Measurements from ENCODE around the gene MATN1. TPM values are rescaled to one million over a fixed set of nuclear protein-coding genes. Genes with fewer than 3 reads are reported as not detected.

MATN1 gene
- total and polyA plus RNA-seq, 5 donors from 2014 or later, result 1.9 TPM; not detected in 4

DNA sequence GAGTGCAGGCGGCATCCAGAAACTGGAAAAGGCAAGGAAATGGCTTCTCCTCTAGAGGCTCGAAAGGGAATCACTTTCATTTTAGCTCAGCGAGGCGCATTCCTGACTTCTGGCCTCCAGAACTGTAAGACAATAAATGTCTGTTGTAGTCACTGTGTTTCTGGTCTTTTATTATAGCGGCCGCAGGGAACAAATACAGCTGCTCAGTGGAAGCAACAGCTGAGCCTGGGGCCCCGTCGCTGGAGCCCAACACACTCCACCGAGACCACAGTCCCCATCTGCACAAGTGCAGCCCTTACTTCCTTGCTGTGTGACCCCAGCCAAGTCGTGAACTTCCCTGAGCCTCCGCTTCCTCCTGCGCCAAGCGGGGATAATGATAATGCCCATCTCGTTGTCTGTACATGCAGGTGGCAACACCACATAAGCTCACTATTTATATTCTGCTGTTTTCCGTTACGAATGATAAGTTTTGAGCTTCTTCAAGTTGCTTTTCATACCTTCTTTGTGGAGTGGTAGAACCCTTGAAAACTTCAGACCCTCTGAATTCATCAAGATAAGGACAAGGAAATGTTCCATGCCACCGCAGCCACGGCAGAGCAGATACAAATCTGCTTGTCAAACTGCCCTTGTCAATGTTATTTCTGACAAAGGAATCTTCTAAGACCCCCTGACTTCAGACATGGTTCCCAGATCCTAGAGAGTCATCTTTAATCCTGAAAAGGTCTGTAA is 37.4 kb upstream of the MATN1 start:
- ATAC-seq (ENCODE audit: low read depth in 2 of 2) (no peak), DNase-seq (no peak)
- Mint-ChIP-seq H3K36me3 (no peaks in the 10 kb centered on the region), H3K9me3 (no peaks in the 10 kb centered on the region), H3K4me3 (peak overlapping the region; percentile 89 to 99 (median 96)), H3K27me3 (no peaks in the 10 kb centered on the region), H3K4me1 (peaks cover 28 to 71% (median 40%) of the 10 kb centered on the region in 4 donors), H3K27ac (peak overlapping the region; percentile 93 to 97 (median 97))
- H3K9me3 ChIP-seq (ENCODE audit: control insufficient read depth in 2 of 2, low read length in 2 of 2), result no peaks in the 10 kb centered on the region
- no peaks in the 10 kb centered on the region for H3K27me3 ChIP-seq (ENCODE audit: control insufficient read depth, insufficient read depth, low read length)
- no peaks in the 10 kb centered on the region for H3K36me3 ChIP-seq (ENCODE audit: control insufficient read depth, insufficient read depth, low read length)
- H3K4me1 ChIP-seq (ENCODE audit: control insufficient read depth, insufficient read depth, low read length, poor library complexity, severe bottlenecking), result peaks cover 74% of the 10 kb centered on the region
- peak overlapping the region; percentile 64 for H3K4me3 ChIP-seq (ENCODE audit: low read depth, low read length)
- H3K27ac ChIP-seq (ENCODE audit: insufficient read depth, low read length, poor library complexity, severe bottlenecking), result peak overlapping the region; percentile 94

DNA sequence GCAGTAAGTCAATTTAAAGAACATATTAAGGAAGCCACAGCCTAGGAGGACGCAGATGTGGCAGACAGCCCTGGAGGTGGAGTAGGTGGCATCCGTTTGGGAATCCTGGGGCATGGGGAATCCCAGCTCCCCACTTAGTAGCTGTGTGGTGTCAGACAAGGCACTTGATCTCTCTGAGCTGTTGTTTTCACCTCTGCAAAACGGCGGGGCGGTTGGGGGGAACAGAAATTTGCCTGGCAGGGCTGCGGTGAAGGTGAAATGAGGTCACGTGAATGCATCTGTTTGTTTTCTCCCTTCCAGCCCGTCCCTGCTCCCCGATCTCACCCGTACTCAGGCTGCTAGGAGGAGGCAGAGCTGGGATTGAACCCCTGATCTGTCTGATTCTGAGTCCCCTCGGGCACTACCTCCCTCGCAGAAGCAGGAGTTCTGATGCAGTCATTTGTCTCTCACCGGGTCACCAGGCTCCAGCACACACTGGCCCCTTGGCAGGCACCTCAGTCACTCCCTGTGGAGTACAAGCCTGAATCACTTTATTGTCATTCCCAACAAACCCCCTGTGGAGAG is 36.4 kb upstream of the MATN1 start:
- no peaks in the 10 kb centered on the region for H3K27me3 ChIP-seq (ENCODE audit: control insufficient read depth, insufficient read depth, low read length)
- peaks cover 81% of the 10 kb centered on the region for H3K4me1 ChIP-seq (ENCODE audit: control insufficient read depth, insufficient read depth, low read length, poor library complexity, severe bottlenecking)
- H3K27me3 Mint-ChIP-seq, result no peaks in the 10 kb centered on the region
- H3K27ac ChIP-seq (ENCODE audit: insufficient read depth, low read length, poor library complexity, severe bottlenecking), result peak overlapping the region; percentile 94
- DNase-seq, result peak; percentile 47 to 76 (median 51)
- no peaks in the 10 kb centered on the region for H3K36me3 ChIP-seq (ENCODE audit: control insufficient read depth, insufficient read depth, low read length)
- H3K9me3 ChIP-seq (ENCODE audit: control insufficient read depth in 2 of 2, low read length in 2 of 2), result no peaks in the 10 kb centered on the region
- peak overlapping the region; percentile 64 for H3K4me3 ChIP-seq (ENCODE audit: low read depth, low read length)
- H3K36me3 Mint-ChIP-seq, result peaks cover 4% of the 10 kb centered on the region
- ATAC-seq (ENCODE audit: low read depth in 2 of 2), result peak in 1 of 2 donors; percentile 5
- no peaks in the 10 kb centered on the region for H3K9me3 Mint-ChIP-seq
- H3K4me1 Mint-ChIP-seq, result peaks cover 29 to 75% (median 44%) of the 10 kb centered on the region in 4 donors
- H3K4me3 Mint-ChIP-seq, result peak overlapping the region; percentile 91 to 99 (median 96)
- peak overlapping the region; percentile 93 to 97 (median 97) for H3K27ac Mint-ChIP-seq

DNA sequence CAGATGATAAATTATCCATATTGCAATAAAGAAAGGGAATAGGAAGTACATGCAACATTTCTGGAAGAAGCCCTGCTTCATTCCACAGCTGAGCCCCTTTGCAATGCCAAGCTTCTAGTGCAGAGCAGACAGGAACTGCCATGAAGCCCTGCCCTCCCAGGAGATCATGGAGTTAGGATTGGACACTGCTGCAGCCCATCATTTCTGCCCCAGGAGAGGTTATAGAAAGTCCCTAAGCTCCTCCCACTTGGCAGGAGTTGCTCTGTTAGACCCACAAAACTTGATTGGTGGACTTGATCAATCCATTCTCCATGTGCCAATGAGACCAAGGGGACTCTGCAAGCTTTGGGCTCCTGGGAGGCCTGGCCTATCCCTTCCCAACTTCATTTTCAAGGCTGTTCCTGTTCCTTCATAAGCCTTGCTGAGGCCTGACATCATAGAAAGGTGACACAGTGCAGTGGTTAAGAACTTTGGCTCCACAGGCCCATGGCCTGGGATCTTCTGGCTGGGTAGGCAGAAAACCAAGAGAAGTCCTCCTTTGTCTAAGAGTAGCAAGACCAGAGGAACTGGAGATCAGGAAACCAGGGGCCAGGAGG is 35.5 kb upstream of the MATN1 start:
- Mint-ChIP-seq H3K36me3 (peaks cover 5% of the 10 kb centered on the region), H3K9me3 (no peaks in the 10 kb centered on the region), H3K4me3 (peak overlapping the region; percentile 94 to 99 (median 98)), H3K4me1 (peaks cover 30 to 84% (median 48%) of the 10 kb centered on the region in 4 donors), H3K27ac (peak overlapping the region; percentile 91 to 98 (median 97)), H3K27me3 (peaks cover 2% of the 10 kb centered on the region)
- Histone ChIP-seq H3K4me1 (ENCODE audit: control insufficient read depth, insufficient read depth, low read length, poor library complexity, severe bottlenecking) (peaks cover 90% of the 10 kb centered on the region), H3K27ac (ENCODE audit: insufficient read depth, low read length, poor library complexity, severe bottlenecking) (peak overlapping the region; percentile 94), H3K4me3 (ENCODE audit: low read depth, low read length) (peak overlapping the region; percentile 64), H3K9me3 (ENCODE audit: control insufficient read depth in 2 of 2, low read length in 2 of 2) (no peaks in the 10 kb centered on the region), H3K27me3 (ENCODE audit: control insufficient read depth, insufficient read depth, low read length) (no peaks in the 10 kb centered on the region), H3K36me3 (ENCODE audit: control insufficient read depth, insufficient read depth, low read length) (no peaks in the 10 kb centered on the region)
- DNase-seq (peak in 1 of 3 donors; percentile 54), ATAC-seq (ENCODE audit: low read depth in 2 of 2) (no peak)

DNA sequence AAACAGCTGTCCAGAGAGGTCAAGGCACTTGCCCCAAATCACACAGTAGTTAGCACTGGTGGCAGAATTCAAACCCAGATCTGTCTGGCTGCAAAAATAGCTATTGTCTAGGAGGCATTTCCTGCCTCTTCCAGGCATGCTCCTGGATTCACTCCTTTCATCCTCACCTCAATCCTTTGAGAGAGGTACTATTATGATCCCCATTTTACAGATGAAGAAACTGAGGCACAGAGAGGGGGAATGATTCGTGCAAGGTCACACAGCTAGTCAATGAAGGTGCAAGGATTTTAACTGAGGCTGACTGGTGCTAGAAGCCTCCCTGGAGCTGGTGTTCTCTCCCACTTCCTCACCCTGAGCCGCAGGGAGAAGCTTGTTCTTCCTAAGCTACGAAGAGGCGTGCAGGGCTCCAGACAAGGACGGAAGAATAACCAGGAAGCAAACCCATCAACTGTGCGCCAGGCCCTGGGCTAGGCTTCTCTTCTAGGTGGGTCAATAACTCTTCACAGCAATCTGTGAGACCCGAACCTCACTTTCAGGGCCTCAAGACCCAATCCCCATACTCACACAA is 34.8 kb upstream of the MATN1 start:
- no peaks in the 10 kb centered on the region for H3K36me3 ChIP-seq (ENCODE audit: control insufficient read depth, insufficient read depth, low read length)
- no peaks in the 10 kb centered on the region for H3K9me3 ChIP-seq (ENCODE audit: control insufficient read depth in 2 of 2, low read length in 2 of 2)
- Mint-ChIP-seq H3K36me3 (peaks cover 12% of the 10 kb centered on the region), H3K9me3 (no peaks in the 10 kb centered on the region), H3K4me3 (peak overlapping the region; percentile 94 to 99 (median 98)), H3K4me1 (peaks cover 37 to 89% (median 55%) of the 10 kb centered on the region in 4 donors), H3K27me3 (peaks cover 4% of the 10 kb centered on the region), H3K27ac (peak overlapping the region; percentile 91 to 98 (median 97))
- H3K27ac ChIP-seq (ENCODE audit: insufficient read depth, low read length, poor library complexity, severe bottlenecking), result peak overlapping the region; percentile 94
- no peak for ATAC-seq (ENCODE audit: low read depth in 2 of 2)
- peaks cover 97% of the 10 kb centered on the region for H3K4me1 ChIP-seq (ENCODE audit: control insufficient read depth, insufficient read depth, low read length, poor library complexity, severe bottlenecking)
- H3K4me3 ChIP-seq (ENCODE audit: low read depth, low read length), result peak overlapping the region; percentile 97
- no peaks in the 10 kb centered on the region for H3K27me3 ChIP-seq (ENCODE audit: control insufficient read depth, insufficient read depth, low read length)
- DNase-seq, result no peak

DNA sequence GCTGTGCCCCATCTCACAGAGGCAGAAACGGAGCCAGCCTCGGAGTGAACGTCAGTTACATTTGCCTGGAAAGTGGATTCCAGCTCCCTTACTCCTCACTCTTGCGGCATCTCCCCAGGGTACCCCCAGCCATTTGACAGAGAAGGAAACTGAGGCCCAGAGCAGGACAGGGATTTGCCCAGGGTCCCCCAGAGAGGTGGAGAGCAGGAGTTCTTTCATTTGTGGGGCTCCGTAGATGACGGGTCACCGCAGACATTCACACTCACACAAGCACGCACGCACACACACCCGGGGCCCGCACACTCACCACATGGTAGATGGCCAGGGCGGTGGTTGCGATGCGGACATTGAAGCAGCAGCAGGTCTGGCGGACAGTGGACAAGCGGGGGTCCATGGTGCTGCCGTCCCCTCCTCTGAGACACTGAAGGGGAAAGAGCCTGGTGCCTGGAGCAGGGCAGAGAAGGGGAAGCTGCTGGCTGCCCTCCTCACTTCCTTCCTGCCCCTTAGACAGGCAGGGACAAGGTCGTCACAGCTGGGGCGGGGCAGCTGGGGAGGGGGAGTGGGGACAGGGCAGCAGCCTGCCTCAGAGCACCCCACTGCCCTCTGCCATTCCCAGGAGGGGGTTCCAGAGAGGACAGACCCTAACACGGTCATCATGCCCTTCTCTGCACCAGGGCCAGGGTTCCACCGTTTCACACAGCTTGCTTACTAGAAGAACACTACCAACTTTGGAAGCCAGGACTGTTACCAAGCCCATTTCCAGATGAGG is 34.2 kb upstream of the MATN1 start, which contains the start of gene LAPTM5:
Gene LAPTM5, minus strand, starts transcription at position 423 of the 769 bp plus-strand sequence. Its CDS starts 29 bp downstream, at position 394.
- Histone ChIP-seq H3K27me3 (ENCODE audit: control insufficient read depth, insufficient read depth, low read length) (no peaks in the 10 kb centered on the region), H3K9me3 (ENCODE audit: control insufficient read depth in 2 of 2, low read length in 2 of 2) (no peaks in the 10 kb centered on the region), H3K27ac (ENCODE audit: insufficient read depth, low read length, poor library complexity, severe bottlenecking) (peak within 1 kb of the TSS; percentile 94), H3K4me1 (ENCODE audit: control insufficient read depth, insufficient read depth, low read length, poor library complexity, severe bottlenecking) (peaks cover 97% of the 10 kb centered on the region), H3K36me3 (ENCODE audit: control insufficient read depth, insufficient read depth, low read length) (peaks cover 1% of the 10 kb centered on the region), H3K4me3 (ENCODE audit: low read depth, low read length) (peak within 1 kb of the TSS; percentile 97)
- Mint-ChIP-seq H3K4me1 (peaks cover 30 to 89% (median 55%) of the 10 kb centered on the region in 4 donors), H3K36me3 (peaks cover 13% of the 10 kb centered on the region), H3K27me3 (peaks cover 4% of the 10 kb centered on the region), H3K4me3 (peak within 1 kb of the TSS; percentile 94 to 99 (median 98)), H3K9me3 (no peaks in the 10 kb centered on the region), H3K27ac (peak within 1 kb of the TSS; percentile 97 to 98 (median 98))
- ATAC-seq (ENCODE audit: low read depth in 2 of 2) (peak; percentile 51 to 54), DNase-seq (peak; percentile 59 to 72 (median 61))

DNA sequence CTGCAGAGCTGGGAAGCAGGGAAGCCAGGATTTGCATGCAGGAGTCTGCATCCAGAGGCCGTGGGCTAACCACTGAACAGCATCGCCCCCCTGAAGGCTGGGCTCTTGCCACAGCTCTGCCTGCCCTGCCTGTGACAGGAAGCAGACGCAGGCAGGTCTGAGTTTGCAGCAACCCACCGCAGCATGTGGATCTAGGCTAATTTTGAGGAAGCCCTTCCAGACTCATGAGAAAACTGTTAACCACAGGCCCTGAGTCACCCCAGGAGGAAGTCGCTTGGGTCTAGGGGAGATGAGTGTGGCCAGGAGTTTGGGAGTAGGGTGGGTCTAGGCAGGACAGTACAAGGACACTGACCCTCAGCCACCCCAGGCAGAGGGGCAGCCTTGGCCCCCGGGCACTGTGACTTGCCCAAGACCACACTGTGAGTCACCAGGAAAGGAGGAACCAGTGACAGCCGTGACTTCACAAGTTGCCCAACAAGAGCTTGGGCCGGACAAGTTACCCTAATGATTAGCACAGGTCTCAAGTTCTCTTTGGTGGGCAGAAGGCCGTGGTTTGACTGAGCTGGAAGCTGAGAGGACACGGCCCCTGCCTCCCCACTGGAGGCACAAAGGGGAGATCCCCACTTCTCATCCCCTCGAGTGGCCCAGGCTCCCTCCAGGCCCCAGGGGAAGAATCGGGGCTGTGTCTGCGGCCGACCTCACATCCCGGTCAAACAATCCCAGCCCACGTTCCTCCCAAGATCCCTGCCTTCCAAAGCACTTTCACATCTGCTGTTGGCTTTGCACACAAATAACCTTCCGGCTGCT is 33.4 kb upstream of the MATN1 start:
- no peaks in the 10 kb centered on the region for H3K9me3 ChIP-seq (ENCODE audit: control insufficient read depth in 2 of 2, low read length in 2 of 2)
- H3K27me3 Mint-ChIP-seq, result peaks cover 4% of the 10 kb centered on the region
- peak overlapping the region; percentile 94 to 99 (median 98) for H3K4me3 Mint-ChIP-seq
- peaks cover 8% of the 10 kb centered on the region for H3K36me3 ChIP-seq (ENCODE audit: control insufficient read depth, insufficient read depth, low read length)
- no peaks in the 10 kb centered on the region for H3K27me3 ChIP-seq (ENCODE audit: control insufficient read depth, insufficient read depth, low read length)
- H3K36me3 Mint-ChIP-seq, result peaks cover 16% of the 10 kb centered on the region
- H3K27ac ChIP-seq (ENCODE audit: insufficient read depth, low read length, poor library complexity, severe bottlenecking), result peak overlapping the region; percentile 94
- H3K4me3 ChIP-seq (ENCODE audit: low read depth, low read length), result peak overlapping the region; percentile 97
- H3K4me1 Mint-ChIP-seq, result peaks cover 29 to 89% (median 56%) of the 10 kb centered on the region in 4 donors
- peaks cover 99% of the 10 kb centered on the region for H3K4me1 ChIP-seq (ENCODE audit: control insufficient read depth, insufficient read depth, low read length, poor library complexity, severe bottlenecking)
- peak; percentile 64 to 72 for ATAC-seq (ENCODE audit: low read depth in 2 of 2)
- H3K27ac Mint-ChIP-seq, result peak overlapping the region; percentile 97 to 98 (median 98)
- peak; percentile 54 to 84 (median 59) for DNase-seq
- H3K9me3 Mint-ChIP-seq, result no peaks in the 10 kb centered on the region
